ENCODE data around the gene CAPN14. TPM values are rescaled to one million over a fixed set of nuclear protein-coding genes. Genes with fewer than 3 reads are reported as not detected.

CAPN14 gene
- total RNA-seq, 4 donors from 2014 or later: 0.22 TPM; not detected in 3

DNA sequence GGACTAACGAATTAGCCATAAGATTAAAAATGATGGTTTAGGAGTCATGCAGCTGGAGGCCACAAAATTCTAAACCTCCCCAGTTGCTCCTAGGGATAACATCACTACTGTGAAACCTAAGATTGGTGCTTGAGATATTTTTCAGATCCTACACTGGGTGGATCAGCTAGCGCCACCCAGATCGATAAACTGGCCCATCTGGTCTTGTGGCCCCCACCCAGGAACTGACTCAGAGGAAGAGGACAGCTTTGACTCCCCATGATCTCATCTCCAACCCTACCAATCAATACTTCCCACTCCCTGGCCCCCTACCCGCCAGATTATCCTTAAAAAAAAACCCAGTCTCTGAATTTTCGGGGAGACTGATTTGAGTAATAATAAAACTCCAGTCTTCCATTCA, 84.5 kb downstream of the CAPN14 start:
- no peak for TF ChIP-seq CTCF (IDR thresholded peaks at IDR 0.05; ENCODE audit: low read depth)

- no peak for TF ChIP-seq CTCF (IDR thresholded peaks at IDR 0.05; ENCODE audit: low read depth)
These were observed 85.4 kb downstream of the CAPN14 start for GRCh38 chr2:31131871-31132270.

GRCh38 chr2:31129375-31130171, 87.7 kb downstream of the CAPN14 start:
- no peak for TF ChIP-seq CTCF (IDR thresholded peaks at IDR 0.05; ENCODE audit: low read depth)

DNA sequence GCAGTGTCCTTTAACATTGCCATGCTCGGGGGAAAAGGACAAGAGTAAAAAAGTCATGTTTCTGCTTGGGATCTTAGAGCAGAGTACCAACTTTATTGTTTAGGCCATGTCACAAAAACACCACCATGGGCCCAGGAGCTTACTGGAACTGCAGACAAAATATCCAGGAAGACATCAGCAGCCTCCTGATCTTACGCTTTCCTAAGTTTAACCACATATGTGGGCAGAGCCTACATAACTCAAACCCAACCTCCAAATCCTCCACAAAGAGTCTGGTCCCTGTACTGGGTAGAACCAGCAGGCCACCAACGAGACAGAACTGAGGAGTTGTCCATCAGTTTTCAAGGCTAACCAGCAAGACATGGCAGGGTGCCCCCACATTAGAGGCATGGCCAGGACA, 89.4 kb downstream of the CAPN14 start:
- TF ChIP-seq CTCF (IDR thresholded peaks at IDR 0.05; ENCODE audit: low read depth): no peak

- no peak for TF ChIP-seq CTCF (IDR thresholded peaks at IDR 0.05; ENCODE audit: low read depth)
These were observed 91.2 kb downstream of the CAPN14 start for GRCh38 chr2:31125918-31126695.

DNA sequence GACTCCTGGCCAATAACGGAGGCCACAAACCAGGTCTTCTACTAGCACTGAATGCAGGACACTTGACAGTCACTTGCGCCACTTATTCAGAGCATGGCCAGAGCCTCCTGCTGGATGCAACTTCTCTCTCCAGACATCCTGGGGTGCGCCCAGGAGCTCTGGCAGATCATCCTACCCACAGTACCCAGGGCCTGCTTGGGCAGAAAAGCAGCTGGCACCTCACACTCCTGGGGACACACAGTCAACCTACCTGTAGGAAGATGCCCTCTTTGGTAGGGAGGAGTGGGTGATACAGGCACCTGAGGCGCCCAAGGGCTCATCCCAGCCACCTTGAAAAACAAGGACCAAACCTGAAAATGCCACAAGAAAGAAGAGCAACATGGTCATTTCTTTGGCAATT, 92.4 kb downstream of the CAPN14 start:
- no peak for TF ChIP-seq CTCF (IDR thresholded peaks at IDR 0.05; ENCODE audit: low read depth)

Small RNA genes within 50 kb of the gene (small RNA-seq; reads per million reads assigned to genes)
- not detected for gene RNA5SP90

Other genes with a start within 250 kb of the CAPN14 start
- gene GALNT14, start 79.1 kb downstream of the CAPN14 start, total RNA-seq: 1 to 10 TPM in 1 of 4 donors, under 1 TPM in 3; 0.66 to 1.1 (median 0.90) TPM
- gene EHD3, start 16.6 kb upstream of the CAPN14 start, total RNA-seq: 1 to 10 TPM in 3 of 4 donors, under 1 TPM in 1; 0.98 to 5.1 (median 3.2) TPM
- not detected for gene XDH, start 197.2 kb upstream of the CAPN14 start, total RNA-seq

Data from subcutaneous adipose tissue (tissue), 4 donors.